Measurements from ENCODE around the gene PARD3B.

GRCh38 chr2:205297368-205297767 lies 752.1 kb downstream of the PARD3B start:
- TF ChIP-seq BHLHE40 (IDR thresholded peaks at IDR 0.05; ENCODE audit: borderline replicate concordance) (no peak), TARDBP (IDR thresholded peaks at IDR 0.05) (no peak), L3MBTL2 (conservative IDR thresholded peaks at IDR 0.05) (no peak), FOXK2 (IDR thresholded peaks at IDR 0.05) (no peak), ELF4 (IDR thresholded peaks at IDR 0.05) (no peak), SP1 (IDR thresholded peaks at IDR 0.05) (no peak), FOXM1 (IDR thresholded peaks at IDR 0.05; ENCODE audit: borderline replicate concordance) (no peak), PKNOX1 (IDR thresholded peaks at IDR 0.05) (no peak), ZNF384 (IDR thresholded peaks at IDR 0.05) (no peak), HDGF (IDR thresholded peaks at IDR 0.05; ENCODE audit: borderline replicate concordance) (no peak), ARNT (IDR thresholded peaks at IDR 0.05) (no peak), CTBP1 (IDR thresholded peaks at IDR 0.05; ENCODE audit: borderline replicate concordance) (no peak), FOXA1 (IDR thresholded peaks at IDR 0.05) (no peak)
